H9 (cell line): Measurements from ENCODE around the gene BAIAP2L1. TPM values are rescaled to one million over a fixed set of nuclear protein-coding genes. Genes with fewer than 3 reads are reported as not detected.
A peak's percentile ranks its signal among the peaks of the same experiment; 100 is the strongest.

Experiments
- DNase-seq: peaks from one replicate; pipeline ENCODE4 v3.0.0-alpha.2; 2017
- H2AFZ ChIP-seq: one replicate; pipeline ENCODE4 v1.6.1; 2013; ENCODE audit warnings: mild to moderate bottlenecking, low read length, control low read depth, moderate library complexity
- H2AK5ac ChIP-seq: 2 replicates; pipeline ENCODE4 v1.6.1; 2013; ENCODE audit warnings: low read length, control low read depth, mixed read lengths; ENCODE audit not compliant: insufficient read length
- H2BK120ac ChIP-seq: one replicate; pipeline ENCODE4 v1.6.1; 2013; ENCODE audit warnings: low read depth, mild to moderate bottlenecking, low read length, control low read depth, inconsistent platforms; ENCODE audit not compliant: poor library complexity, severe bottlenecking
- H2BK12ac ChIP-seq: 2 replicates; pipeline ENCODE4 v1.6.1; 2013; ENCODE audit warnings: low read length, control low read depth, mixed read lengths, low read depth; ENCODE audit not compliant: insufficient read length
- H2BK15ac ChIP-seq: 2 replicates; pipeline ENCODE4 v1.6.1; 2013; ENCODE audit warnings: low read depth, low read length, control low read depth
- H2BK20ac ChIP-seq: one replicate; pipeline ENCODE4 v1.6.1; 2013; ENCODE audit warnings: low read depth, mild to moderate bottlenecking, low read length, control low read depth, inconsistent platforms; ENCODE audit not compliant: poor library complexity, severe bottlenecking
- H2BK5ac ChIP-seq: 2 replicates; pipeline ENCODE4 v1.6.1; 2013; ENCODE audit warnings: low read length, control low read depth, mixed read lengths; ENCODE audit not compliant: insufficient read length
- H3K14ac ChIP-seq: 2 replicates; pipeline ENCODE4 v1.6.1; 2013; ENCODE audit warnings: low read length, control low read depth; ENCODE audit not compliant: insufficient read depth
- H3K18ac ChIP-seq: 2 replicates; pipeline ENCODE4 v1.6.1; 2013; ENCODE audit warnings: low read depth, mild to moderate bottlenecking, mixed read lengths, low read length, control low read depth; ENCODE audit not compliant: insufficient read length
- H3K23ac ChIP-seq: 2 replicates; pipeline ENCODE4 v1.6.1; 2013; ENCODE audit warnings: low read length, control low read depth, mixed read lengths, low read depth; ENCODE audit not compliant: insufficient read length
- H3K23me2 ChIP-seq: 2 replicates; pipeline ENCODE4 v1.6.1; 2013; ENCODE audit warnings: low read depth, mild to moderate bottlenecking, mixed read lengths, low read length, control low read depth; ENCODE audit not compliant: insufficient read length, poor library complexity, severe bottlenecking
- H3K27ac ChIP-seq: 2 replicates; pipeline ENCODE4 v1.5.1; 2013; ENCODE audit warnings: low read length, control low read depth, mixed read lengths, low read depth; ENCODE audit not compliant: insufficient read length
- H3K27me3 ChIP-seq: 2 replicates; pipeline ENCODE4 v1.6.1; 2013; ENCODE audit warnings: low read length, control low read depth, inconsistent platforms; ENCODE audit not compliant: insufficient read depth
- H3K4ac ChIP-seq: 2 replicates; pipeline ENCODE4 v1.6.1; 2013; ENCODE audit warnings: low read depth, mild to moderate bottlenecking, control low read depth, inconsistent platforms, low read length, moderate library complexity
- H3K4me1 ChIP-seq: 2 replicates; pipeline ENCODE4 v1.6.1; 2013; ENCODE audit warnings: low read length, control low read depth, inconsistent platforms; ENCODE audit not compliant: insufficient read depth
- H3K4me2 ChIP-seq: 2 replicates; pipeline ENCODE4 v1.6.1; 2013; ENCODE audit warnings: low read length, control low read depth, mixed read lengths; ENCODE audit not compliant: insufficient read length, insufficient read depth
- H3K56ac ChIP-seq: 2 replicates; pipeline ENCODE4 v1.6.1; 2013; ENCODE audit warnings: low read depth, mild to moderate bottlenecking, mixed read lengths, low read length, control low read depth; ENCODE audit not compliant: insufficient read length
- H3K79me1 ChIP-seq: 2 replicates; pipeline ENCODE4 v1.6.1; 2013; ENCODE audit warnings: low read depth, mild to moderate bottlenecking, moderate library complexity, low read length, control low read depth, inconsistent platforms; ENCODE audit not compliant: insufficient read depth, poor library complexity, severe bottlenecking
- H3K79me2 ChIP-seq: 2 replicates; pipeline ENCODE4 v1.6.1; 2013; ENCODE audit warnings: low read length, control low read depth, inconsistent platforms; ENCODE audit not compliant: insufficient read depth
- H3K9ac ChIP-seq: 2 replicates; pipeline ENCODE4 v1.6.1; 2013; ENCODE audit warnings: low read length, control low read depth, mixed read lengths; ENCODE audit not compliant: insufficient read length; ENCODE audit errors: extremely low read depth
- H3K9me3 ChIP-seq: one replicate; pipeline ENCODE4 v1.6.1; 2013; ENCODE audit warnings: low read depth, low read length, inconsistent platforms; ENCODE audit not compliant: control insufficient read depth
- H3T11ph ChIP-seq: one replicate; pipeline ENCODE4 v1.6.1; 2013; ENCODE audit warnings: mild to moderate bottlenecking, low read length, control low read depth, inconsistent platforms
- H4K20me1 ChIP-seq: one replicate; pipeline ENCODE4 v1.6.1; 2013; ENCODE audit not compliant: control insufficient read depth, insufficient read length, insufficient read depth
- H4K5ac ChIP-seq: 2 replicates; pipeline ENCODE4 v1.6.1; 2013; ENCODE audit warnings: low read depth, mild to moderate bottlenecking, mixed read lengths, low read length, control low read depth; ENCODE audit not compliant: insufficient read length
- H4K8ac ChIP-seq: replicated peaks from 2 replicates; pipeline ENCODE4 v1.6.1; 2013; ENCODE audit warnings: low read length, control low read depth, mixed read lengths, low read depth; ENCODE audit not compliant: insufficient read length
- H4K91ac ChIP-seq: 2 replicates; pipeline ENCODE4 v1.6.1; 2013; ENCODE audit warnings: low read depth, mild to moderate bottlenecking, moderate library complexity, mixed read lengths, low read length, control low read depth; ENCODE audit not compliant: insufficient read length
- H3K27ac Mint-ChIP-seq, 3 experiments: 2 replicates in 2 of 3; 3 replicates in 1 of 3; pipeline ENCODE4 v1.8.0; 2020 to 2021; ENCODE audit warnings: mixed read lengths in 3 of 3, mild to moderate bottlenecking in 1 of 3, moderate library complexity in 1 of 3
- H3K27me3 Mint-ChIP-seq: 2 replicates; pipeline ENCODE4 v1.8.0; 2021; ENCODE audit warnings: low read depth, mild to moderate bottlenecking, moderate library complexity, mixed read lengths
- H3K36me3 Mint-ChIP-seq, 3 experiments: 2 replicates in 2 of 3; 3 replicates in 1 of 3; pipeline ENCODE4 v1.8.0; 2020 to 2021; ENCODE audit warnings: low read depth in 3 of 3, mixed read lengths in 3 of 3; ENCODE audit not compliant: insufficient read depth in 1 of 3
- H3K4me1 Mint-ChIP-seq, 2 experiments: 2 replicates each; pipeline ENCODE4 v1.8.0; 2020; ENCODE audit warnings: mixed read lengths in 2 of 2
- H3K4me3 Mint-ChIP-seq, 2 experiments: 2 replicates in 1 of 2; 3 replicates in 1 of 2; pipeline ENCODE4 v1.8.0; 2020 to 2021; ENCODE audit warnings: mild to moderate bottlenecking in 2 of 2, mixed read lengths in 2 of 2, moderate library complexity in 1 of 2
- H3K9me3 Mint-ChIP-seq, 2 experiments: 2 replicates in 1 of 2; 3 replicates in 1 of 2; pipeline ENCODE4 v1.8.0; 2020; ENCODE audit warnings: mild to moderate bottlenecking in 2 of 2, mixed read lengths in 2 of 2, moderate library complexity in 1 of 2
- CTCF ChIP-seq: fragments of 200-600 bp; sonication (generic); conservative IDR thresholded peaks from 3 replicates; pipeline ENCODE4 v1.8.0; 2021; ENCODE audit warnings: antibody characterized with exemption, mild to moderate bottlenecking
- WGBS: extraction: QIAGEN DNeasy Blood & Tissue Kit; methylation state at CpG from one replicate; pipeline ENCODE4 v1.1.7; 2013; ENCODE audit warnings: missing lambda C conversion rate, low lambda C conversion rate, mixed read lengths; ENCODE audit not compliant: insufficient read length; ENCODE audit errors: extremely low coverage; 5-methylcytosine and 5-hydroxymethylcytosine counted together
- total RNA-seq: library from RNA; stranded (reverse); gene quantifications from 2 replicates; pipeline ENCODE4 v1.2.1, GENCODE V29; 2021

Gene BAIAP2L1
- total RNA-seq, 1 experiment from 2014 or later, result 25.9 TPM

- Histone ChIP-seq H4K5ac (no peak overlapping the region), H2BK5ac (no peak overlapping the region), H4K20me1 (no peaks in the 10 kb centered on the region), H3K79me2 (no peaks in the 10 kb centered on the region), H3K23ac (no peak overlapping the region), H4K8ac (no peak overlapping the region), H3K27me3 (no peaks in the 10 kb centered on the region), H3K9me3 (no peaks in the 10 kb centered on the region), H2AFZ (no peak overlapping the region), H3K9ac (no peak overlapping the region), H3K4me1 (peaks cover 7% of the 10 kb centered on the region), H2BK15ac (no peak overlapping the region), H3K4ac (no peak overlapping the region), H3K79me1 (no peaks in the 10 kb centered on the region), H2AK5ac (no peak overlapping the region), H3K23me2 (no peaks in the 10 kb centered on the region), H3T11ph (no peak overlapping the region), H4K91ac (no peak overlapping the region), H2BK120ac (no peak overlapping the region), H2BK20ac (no peak overlapping the region), H3K14ac (no peak overlapping the region), H3K27ac (no peak overlapping the region), H3K18ac (no peak overlapping the region), H3K4me2 (no peak overlapping the region), H3K56ac (no peak overlapping the region), H2BK12ac (no peak overlapping the region)
- Mint-ChIP-seq H3K27me3 (peaks cover 3% of the 10 kb centered on the region; the same call in 1 of the 2 replicates), H3K36me3 (peaks cover 22 to 36% (median 28%) of the 10 kb centered on the region in 3 experiments), H3K4me3 (no peak overlapping the region), H3K27ac (peak overlapping the region in 2 of 3 experiments; percentile 20 to 33; a peak in 2 of 7 replicates), H3K4me1 (peaks cover 29 to 40% of the 10 kb centered on the region in 2 experiments), H3K9me3 (no peaks in the 10 kb centered on the region)
- no peak for DNase-seq
- TF ChIP-seq CTCF, result no peak
- no CpG with 5 or more reads among the region's 7 CpGs for WGBS
Observed at GRCh38 chr7:98357751-98358161, 43.1 kb downstream of the BAIAP2L1 start.
